Activated naive CD4-positive, alpha-beta T cell (primary cell): ENCODE data around the gene ERC2.

Experiments
- DNase-seq, 4 experiments: peaks; one replicate each; lab custom pipeline; 2025; lab: John Stamatoyannopoulos, UW

Gene ERC2

GRCh38 chr3:56424885-56425284, 43.4 kb downstream of the ERC2 start:
- DNase-seq: no peak

- no peak for DNase-seq
Measured at GRCh38 chr3:56424336-56424735, 43.9 kb downstream of the ERC2 start.

DNA sequence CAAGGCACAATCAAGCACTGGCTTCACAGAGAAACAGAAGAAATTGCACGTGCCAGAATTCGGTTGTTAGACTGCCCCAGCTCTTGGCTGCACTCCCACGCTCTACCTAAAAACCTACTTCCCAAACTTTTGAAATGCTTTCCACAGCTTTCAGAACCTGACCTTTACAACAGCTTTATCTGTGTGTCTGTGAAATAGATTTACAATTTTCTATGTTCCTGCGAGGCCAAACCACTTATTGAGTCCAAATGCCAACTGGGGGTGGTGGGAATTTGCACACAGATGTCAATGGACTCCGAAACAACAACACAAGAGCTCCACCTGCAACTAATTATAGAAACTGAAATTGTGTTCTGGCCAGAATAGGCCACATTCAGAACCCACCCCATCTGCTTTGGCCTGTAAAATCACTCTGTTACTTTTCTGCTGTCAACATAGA, 44.6 kb downstream of the ERC2 start:
- no peak for DNase-seq

GRCh38 chr3:56422316-56422715, 46.0 kb downstream of the ERC2 start:
- DNase-seq: no peak

GRCh38 chr3:56421205-56421604, 47.1 kb downstream of the ERC2 start:
- DNase-seq: no peak

GRCh38 chr3:56415652-56416051, 52.6 kb downstream of the ERC2 start:
- DNase-seq: no peak

DNA sequence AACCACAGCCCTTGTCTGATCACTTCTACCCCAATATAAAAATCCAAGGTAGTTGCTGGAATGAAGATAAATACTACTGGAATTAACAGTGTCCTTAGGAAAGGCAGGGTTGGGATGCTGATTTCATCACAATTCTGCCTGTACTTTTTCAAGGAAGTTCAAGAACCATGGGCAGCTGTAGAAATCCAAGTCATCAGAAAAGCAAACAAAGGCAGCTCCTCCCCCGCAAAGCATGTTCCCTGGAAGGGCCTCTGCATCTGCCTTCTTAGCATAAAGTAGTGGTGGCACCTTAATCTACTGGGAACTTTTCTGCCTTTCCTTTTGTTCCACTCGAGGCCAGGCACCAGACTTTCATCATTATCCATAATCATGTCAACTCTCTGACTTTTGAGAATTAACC, 54.4 kb downstream of the ERC2 start:
- DNase-seq: no peak

DNA sequence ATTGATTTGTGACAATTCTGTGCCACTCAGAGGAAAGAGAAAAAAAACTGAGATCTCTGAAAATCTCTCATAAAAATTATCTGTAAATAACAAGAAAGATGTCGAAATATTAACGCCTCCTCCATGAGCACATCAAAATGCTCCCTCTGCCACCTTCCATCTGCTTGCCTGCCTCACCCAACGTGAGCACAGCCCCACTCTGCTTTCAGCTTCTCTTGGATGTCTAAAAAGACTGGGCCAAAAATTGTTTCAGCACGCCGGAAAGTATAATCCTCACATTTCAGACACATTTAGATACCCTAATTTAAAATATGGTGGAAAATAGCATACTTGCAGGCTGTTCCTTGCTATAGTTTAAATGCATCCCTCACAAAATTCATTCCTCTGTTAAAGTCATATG, 57.1 kb downstream of the ERC2 start:
- no peak for DNase-seq

GRCh38 chr3:56410576-56410975, 57.7 kb downstream of the ERC2 start:
- DNase-seq: no peak

DNA sequence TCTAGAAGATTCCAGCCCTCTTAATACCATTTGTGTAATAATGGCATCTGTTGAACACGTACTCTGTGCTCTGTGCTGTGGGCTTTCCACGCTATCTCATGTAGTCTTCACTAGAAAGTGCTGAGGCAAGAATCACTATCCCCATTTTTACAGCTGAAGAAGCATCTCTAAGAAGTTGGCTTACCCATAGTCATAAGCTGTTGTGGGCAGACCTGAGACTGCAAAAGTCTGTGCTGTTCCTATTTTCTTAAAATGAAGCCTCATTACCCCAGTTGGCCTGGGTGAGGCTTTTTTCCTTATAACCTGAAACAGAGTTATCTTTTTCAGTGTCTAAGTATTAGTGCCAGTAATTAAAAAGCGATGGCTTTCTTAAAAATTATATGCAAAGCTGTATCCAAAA, 58.5 kb downstream of the ERC2 start:
- DNase-seq: no peak

GRCh38 chr3:56408761-56409196, 59.5 kb downstream of the ERC2 start:
- no peak for DNase-seq

- no peak for DNase-seq
Measured at GRCh38 chr3:56406826-56407515, 61.3 kb downstream of the ERC2 start.

- DNase-seq: no peak
Measured at GRCh38 chr3:56404884-56405283, 63.4 kb downstream of the ERC2 start.

GRCh38 chr3:56398659-56399058, 69.6 kb downstream of the ERC2 start:
- DNase-seq: no peak

- no peak for DNase-seq
Measured at GRCh38 chr3:56397798-56398197, 70.5 kb downstream of the ERC2 start.

- no peak for DNase-seq
Measured at GRCh38 chr3:56389183-56389830, 79.0 kb downstream of the ERC2 start.

DNA sequence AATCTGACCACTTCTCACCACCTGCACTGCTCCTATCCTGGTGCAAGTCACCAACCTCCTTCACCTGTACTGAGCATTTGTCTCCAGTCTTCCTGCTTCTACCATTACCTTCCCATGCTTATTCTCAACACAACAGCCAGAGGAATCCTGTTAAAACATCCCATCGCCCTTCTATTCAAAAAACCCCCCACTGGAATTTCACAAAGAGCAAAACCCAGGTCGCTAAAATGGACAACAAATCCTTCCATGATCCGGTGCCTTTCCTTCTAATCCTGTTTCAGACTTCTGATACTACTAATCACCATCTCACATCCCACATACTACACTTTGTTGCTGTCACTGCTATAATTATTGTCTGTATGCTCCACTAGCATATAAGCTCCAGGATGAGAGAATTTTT, 85.2 kb downstream of the ERC2 start:
- no peak for DNase-seq

GRCh38 chr3:56379723-56380287, 88.5 kb downstream of the ERC2 start:
- DNase-seq: no peak

GRCh38 chr3:56375654-56376053, 92.6 kb downstream of the ERC2 start:
- no peak for DNase-seq

DNA sequence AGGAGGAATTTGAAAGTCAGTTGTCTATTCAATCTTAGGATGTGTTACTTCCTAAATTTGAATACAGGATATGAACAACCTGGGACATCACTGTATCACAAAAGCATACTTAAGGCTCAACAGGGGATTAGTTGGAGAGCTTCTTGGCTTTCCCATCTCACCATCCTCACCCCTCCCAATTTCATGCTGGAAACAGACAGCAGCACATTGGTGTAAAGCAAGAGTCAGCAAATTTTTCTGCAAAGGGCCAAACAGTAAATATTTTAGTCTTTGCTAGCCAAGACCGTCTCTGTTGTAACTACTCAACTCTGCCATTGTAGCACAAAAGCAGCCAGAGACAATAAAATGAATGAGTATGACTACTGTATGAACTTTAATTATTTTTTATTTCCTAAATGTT, 94.9 kb downstream of the ERC2 start:
- DNase-seq: no peak

- DNase-seq: no peak
Measured at GRCh38 chr3:56370991-56371775, 97.1 kb downstream of the ERC2 start.

- no peak for DNase-seq
Measured at GRCh38 chr3:56369914-56370313, 98.4 kb downstream of the ERC2 start.

DNA sequence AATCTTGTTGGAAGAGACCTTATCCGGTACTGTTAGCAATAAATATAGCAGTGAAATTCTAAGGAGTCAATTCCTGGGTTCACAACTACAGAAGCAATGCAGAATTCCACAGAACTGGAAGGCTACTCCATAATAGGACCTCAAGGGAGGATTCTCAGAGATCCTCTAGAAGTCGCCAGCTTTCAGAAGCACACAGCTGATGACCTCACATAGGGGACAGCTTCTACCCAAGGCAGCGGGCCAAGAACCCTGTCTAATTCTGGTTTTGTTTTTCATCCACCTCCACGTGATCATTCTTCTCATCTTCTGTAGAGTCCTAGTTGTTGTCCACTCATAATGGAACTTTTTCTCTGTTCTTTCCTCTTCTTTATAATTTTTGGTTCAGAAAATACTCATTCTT, 99.4 kb downstream of the ERC2 start:
- DNase-seq: no peak
